Lower leg skin (tissue), 3 donors: Measurements from ENCODE around the gene NFIA.

Experiments used
- CTCF ChIP-seq, 3 donors: fragments of 450-650 bp; IDR thresholded peaks; one replicate each; pipeline ENCODE4 v1.5.1; 2016; ENCODE audit warnings: antibody characterized with exemption in 3 of 3, mild to moderate bottlenecking in 3 of 3, moderate library complexity in 2 of 3
- POLR2A ChIP-seq, 2 donors: fragments of 450-650 bp; IDR thresholded peaks; one replicate each; pipeline ENCODE4 v1.6.1; 2016 to 2017; ENCODE audit warnings: antibody characterized with exemption in 2 of 2, mild to moderate bottlenecking in 1 of 2, moderate library complexity in 1 of 2

GRCh38 chr1:61442544-61442943 lies 360.2 kb downstream of the NFIA start:
- TF ChIP-seq POLR2A (IDR thresholded peaks at IDR 0.05) (no peak), CTCF (IDR thresholded peaks at IDR 0.05) (no peak)
